HepG2 (cell line): Measurements from ENCODE around the gene HMG20B. TPM values are rescaled to one million over a fixed set of nuclear protein-coding genes. Genes with fewer than 3 reads are reported as not detected.

Experiments
- CENPX ChIP-seq: sonication (generic); formaldehyde crosslinking; IDR thresholded peaks from 2 replicates; pipeline ENCODE4 v1.9.0; 2021; ENCODE audit warnings: mild to moderate bottlenecking, missing genetic modification reagents, moderate library complexity
- EEA1 ChIP-seq: sonication (generic); formaldehyde crosslinking; IDR thresholded peaks from 2 replicates; pipeline ENCODE4 v1.5.1; 2020; ENCODE audit warnings: mild to moderate bottlenecking, missing genetic modification reagents, borderline replicate concordance
- FOSL2 ChIP-seq: sonication (generic); formaldehyde crosslinking; IDR thresholded peaks from 2 replicates; pipeline ENCODE4 v1.4.0; 2020; ENCODE audit warnings: missing genetic modification reagents
- GATA4 ChIP-seq: sonication (generic); IDR thresholded peaks from 2 replicates; pipeline ENCODE4 v1.6.1; 2016; ENCODE audit warnings: antibody characterized with exemption, low read depth, borderline replicate concordance
- MAFG ChIP-seq: sonication (generic); formaldehyde crosslinking; IDR thresholded peaks from 2 replicates; pipeline ENCODE4 v1.5.1; 2020; ENCODE audit warnings: mild to moderate bottlenecking, missing genetic modification reagents
- MTF2 ChIP-seq: sonication (generic); formaldehyde crosslinking; IDR thresholded peaks from 2 replicates; pipeline ENCODE4 v1.5.0; 2020; ENCODE audit warnings: missing genetic modification reagents, borderline replicate concordance
- MZF1 ChIP-seq: sonication (generic); formaldehyde crosslinking; IDR thresholded peaks from 2 replicates; pipeline ENCODE4 v1.8.1; 2023; ENCODE audit warnings: mild to moderate bottlenecking, missing genetic modification reagents, borderline replicate concordance
- PCBP1 ChIP-seq: fragments of 200-400 bp; formaldehyde crosslinking; IDR thresholded peaks from 2 replicates; pipeline ENCODE4 v1.6.1; 2017; ENCODE audit warnings: mild to moderate bottlenecking, low read depth, low read length, borderline replicate concordance
- SIN3A ChIP-seq: IDR thresholded peaks from 2 replicates; pipeline ENCODE4 v1.6.1; 2011; ENCODE audit warnings: low read depth, mild to moderate bottlenecking, control low read depth, low read length, borderline replicate concordance
- SP4 ChIP-seq: sonication (generic); formaldehyde crosslinking; IDR thresholded peaks from 2 replicates; pipeline ENCODE4 v1.8.1; 2023; ENCODE audit warnings: mild to moderate bottlenecking, missing genetic modification reagents
- TBX2 ChIP-seq: sonication (generic); formaldehyde crosslinking; IDR thresholded peaks from 2 replicates; pipeline ENCODE4 v1.5.0; 2020; ENCODE audit warnings: missing genetic modification reagents, mild to moderate bottlenecking, borderline replicate concordance
- ZNF274 ChIP-seq: sonication (generic); formaldehyde crosslinking; IDR thresholded peaks from 2 replicates; pipeline ENCODE4 v1.5.1; 2020; ENCODE audit warnings: mild to moderate bottlenecking, missing genetic modification reagents
- ZNF468 ChIP-seq: sonication (generic); formaldehyde crosslinking; IDR thresholded peaks from 2 replicates; pipeline ENCODE4 v1.8.0; 2022; ENCODE audit warnings: mild to moderate bottlenecking, moderate library complexity, missing genetic modification reagents
- ZNF501 ChIP-seq: sonication (generic); formaldehyde crosslinking; IDR thresholded peaks from 2 replicates; pipeline ENCODE4 v1.5.1; 2020; ENCODE audit warnings: mild to moderate bottlenecking, moderate library complexity, missing genetic modification reagents
- ZNF569 ChIP-seq: sonication (generic); formaldehyde crosslinking; IDR thresholded peaks from 2 replicates; pipeline ENCODE4 v1.5.0; 2020; ENCODE audit warnings: mild to moderate bottlenecking, missing genetic modification reagents, moderate library complexity, borderline replicate concordance
- polyA plus RNA-seq, 8 experiments: library from polyadenylated mRNA; depleted of rRNA in 3 of 8; stranded (reverse) in 7 of 8; unstranded in 1 of 8; fragments of >200 nt; fragmentation: Illumina TruSeq in 4 of 8; extraction: Trizol in 4 of 8; gene quantifications; 2 replicates each; pipeline versions ENCODE4 v1.2.1 to v1.2.3, GENCODE V29; 2011 to 2016; ENCODE audit warnings: low read depth in 4 of 8, missing spikeins in 1 of 8, mixed read lengths in 1 of 8; ENCODE audit not compliant: insufficient read depth in 1 of 8
- total RNA-seq, 5 experiments: library from RNA; depleted of rRNA; stranded (reverse); fragments of >200 nt; fragmentation: Illumina TruSeq; extraction: Trizol; gene quantifications; 2 replicates each; pipeline ENCODE4 v1.2.3, GENCODE V29; 2016; ENCODE audit warnings: low read depth in 1 of 5
- TF ChIP-seq, protein P1 (sequence below): sonication (generic); formaldehyde crosslinking; IDR thresholded peaks from 2 replicates; pipeline ENCODE4 v1.4.0; 2020; ENCODE audit warnings: missing genetic modification reagents
- TF ChIP-seq, protein P2 (sequence below): sonication (generic); formaldehyde crosslinking; IDR thresholded peaks from 2 replicates; pipeline ENCODE4 v1.5.1; 2020; ENCODE audit warnings: missing genetic modification reagents, mild to moderate bottlenecking, borderline replicate concordance
- TF ChIP-seq, protein P3 (sequence below): IDR thresholded peaks from 2 replicates; pipeline ENCODE4 v1.6.1; 2012; ENCODE audit warnings: low read length, improper control_type of control experiment
- TF ChIP-seq, protein P4 (sequence below): IDR thresholded peaks from 2 replicates; pipeline ENCODE4 v1.6.1; 2016; ENCODE audit warnings: missing compliant biosample characterization, missing genetic modification reagents, borderline replicate concordance
- TF ChIP-seq, protein P5 (sequence below): sonication (generic); IDR thresholded peaks from 2 replicates; pipeline ENCODE4 v1.6.1; 2016; ENCODE audit warnings: low read depth, borderline replicate concordance

HMG20B gene
- total and polyA plus RNA-seq, 2 of the 13 experiments (the other 11 are each of a cell fraction or from before 2014, with no cell fraction given), result 23.9 to 29.2 TPM

DNA sequence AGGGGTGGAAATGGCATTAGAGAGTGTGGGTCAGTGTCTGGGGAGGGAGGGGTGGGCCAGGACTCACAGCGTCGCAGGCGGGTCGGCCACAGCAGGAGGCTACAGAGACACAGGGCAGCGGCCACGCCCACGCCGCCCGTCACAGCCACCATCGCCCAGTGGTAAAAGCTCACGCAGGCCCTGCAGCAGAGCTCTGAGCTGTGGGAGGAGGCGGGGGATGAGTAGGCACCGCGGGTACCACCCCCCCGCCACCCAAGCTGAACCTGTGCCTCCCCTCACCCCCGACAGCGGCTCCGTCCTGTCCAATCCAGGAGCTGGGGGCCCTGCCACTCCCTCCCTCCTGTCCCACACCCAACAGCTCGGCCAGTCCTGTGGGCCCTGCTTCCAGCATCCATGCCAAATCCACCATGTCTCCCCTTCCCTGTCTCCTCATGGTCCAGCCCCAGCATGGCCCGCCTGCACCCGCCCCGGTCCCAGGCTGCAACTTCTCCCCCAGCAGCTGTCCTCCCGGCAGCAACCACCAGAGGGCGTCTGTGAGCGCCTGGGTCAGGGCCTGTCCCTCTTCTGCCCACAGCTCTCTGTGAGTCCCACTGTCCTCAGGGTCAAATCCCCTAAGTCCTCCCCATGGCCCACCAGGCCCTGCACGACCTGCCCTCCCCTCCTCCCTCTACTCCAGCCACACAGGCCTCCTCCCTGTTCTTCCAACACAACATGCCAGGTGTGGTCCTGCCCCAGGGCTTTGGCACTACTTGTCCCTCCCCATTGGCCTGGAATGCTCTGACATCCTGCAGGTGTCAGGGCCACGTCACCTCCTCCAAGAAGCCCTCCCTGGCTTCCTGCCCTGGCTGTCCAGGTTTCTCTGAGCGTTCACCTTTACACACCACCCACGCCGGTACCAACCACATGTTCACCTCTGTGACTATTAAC, 27.7 kb upstream of the HMG20B start (continued):
- TF ChIP-seq, protein P1, sequence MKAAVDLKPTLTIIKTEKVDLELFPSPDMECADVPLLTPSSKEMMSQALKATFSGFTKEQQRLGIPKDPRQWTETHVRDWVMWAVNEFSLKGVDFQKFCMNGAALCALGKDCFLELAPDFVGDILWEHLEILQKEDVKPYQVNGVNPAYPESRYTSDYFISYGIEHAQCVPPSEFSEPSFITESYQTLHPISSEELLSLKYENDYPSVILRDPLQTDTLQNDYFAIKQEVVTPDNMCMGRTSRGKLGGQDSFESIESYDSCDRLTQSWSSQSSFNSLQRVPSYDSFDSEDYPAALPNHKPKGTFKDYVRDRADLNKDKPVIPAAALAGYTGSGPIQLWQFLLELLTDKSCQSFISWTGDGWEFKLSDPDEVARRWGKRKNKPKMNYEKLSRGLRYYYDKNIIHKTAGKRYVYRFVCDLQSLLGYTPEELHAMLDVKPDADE (CRISPR knock-in tag), result no peak
- TF ChIP-seq MAFG (CRISPR knock-in tag), result no peak
- TF ChIP-seq GATA4, result no peak
- TF ChIP-seq SIN3A, result no peak
- TF ChIP-seq ZNF501 (CRISPR knock-in tag), result no peak
- TF ChIP-seq MZF1 (CRISPR knock-in tag), result no peak
- no peak for TF ChIP-seq CENPX (CRISPR knock-in tag)
- TF ChIP-seq, protein P2, sequence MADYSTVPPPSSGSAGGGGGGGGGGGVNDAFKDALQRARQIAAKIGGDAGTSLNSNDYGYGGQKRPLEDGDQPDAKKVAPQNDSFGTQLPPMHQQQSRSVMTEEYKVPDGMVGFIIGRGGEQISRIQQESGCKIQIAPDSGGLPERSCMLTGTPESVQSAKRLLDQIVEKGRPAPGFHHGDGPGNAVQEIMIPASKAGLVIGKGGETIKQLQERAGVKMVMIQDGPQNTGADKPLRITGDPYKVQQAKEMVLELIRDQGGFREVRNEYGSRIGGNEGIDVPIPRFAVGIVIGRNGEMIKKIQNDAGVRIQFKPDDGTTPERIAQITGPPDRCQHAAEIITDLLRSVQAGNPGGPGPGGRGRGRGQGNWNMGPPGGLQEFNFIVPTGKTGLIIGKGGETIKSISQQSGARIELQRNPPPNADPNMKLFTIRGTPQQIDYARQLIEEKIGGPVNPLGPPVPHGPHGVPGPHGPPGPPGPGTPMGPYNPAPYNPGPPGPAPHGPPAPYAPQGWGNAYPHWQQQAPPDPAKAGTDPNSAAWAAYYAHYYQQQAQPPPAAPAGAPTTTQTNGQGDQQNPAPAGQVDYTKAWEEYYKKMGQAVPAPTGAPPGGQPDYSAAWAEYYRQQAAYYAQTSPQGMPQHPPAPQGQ (CRISPR knock-in tag), result no peak
- no peak for TF ChIP-seq MTF2
- no peak for TF ChIP-seq ZNF569 (CRISPR knock-in tag)
- no peak for TF ChIP-seq TBX2
- TF ChIP-seq SP4 (CRISPR knock-in tag), result no peak
- no peak for TF ChIP-seq EEA1 (CRISPR knock-in tag)
- no peak for TF ChIP-seq ZNF468 (CRISPR knock-in tag)
- 0 out of 2 replicates have a peak, but pooled peaks have one; percentile 70 for TF ChIP-seq PCBP1
- TF ChIP-seq ZNF274, result no peak
- TF ChIP-seq, protein P3, sequence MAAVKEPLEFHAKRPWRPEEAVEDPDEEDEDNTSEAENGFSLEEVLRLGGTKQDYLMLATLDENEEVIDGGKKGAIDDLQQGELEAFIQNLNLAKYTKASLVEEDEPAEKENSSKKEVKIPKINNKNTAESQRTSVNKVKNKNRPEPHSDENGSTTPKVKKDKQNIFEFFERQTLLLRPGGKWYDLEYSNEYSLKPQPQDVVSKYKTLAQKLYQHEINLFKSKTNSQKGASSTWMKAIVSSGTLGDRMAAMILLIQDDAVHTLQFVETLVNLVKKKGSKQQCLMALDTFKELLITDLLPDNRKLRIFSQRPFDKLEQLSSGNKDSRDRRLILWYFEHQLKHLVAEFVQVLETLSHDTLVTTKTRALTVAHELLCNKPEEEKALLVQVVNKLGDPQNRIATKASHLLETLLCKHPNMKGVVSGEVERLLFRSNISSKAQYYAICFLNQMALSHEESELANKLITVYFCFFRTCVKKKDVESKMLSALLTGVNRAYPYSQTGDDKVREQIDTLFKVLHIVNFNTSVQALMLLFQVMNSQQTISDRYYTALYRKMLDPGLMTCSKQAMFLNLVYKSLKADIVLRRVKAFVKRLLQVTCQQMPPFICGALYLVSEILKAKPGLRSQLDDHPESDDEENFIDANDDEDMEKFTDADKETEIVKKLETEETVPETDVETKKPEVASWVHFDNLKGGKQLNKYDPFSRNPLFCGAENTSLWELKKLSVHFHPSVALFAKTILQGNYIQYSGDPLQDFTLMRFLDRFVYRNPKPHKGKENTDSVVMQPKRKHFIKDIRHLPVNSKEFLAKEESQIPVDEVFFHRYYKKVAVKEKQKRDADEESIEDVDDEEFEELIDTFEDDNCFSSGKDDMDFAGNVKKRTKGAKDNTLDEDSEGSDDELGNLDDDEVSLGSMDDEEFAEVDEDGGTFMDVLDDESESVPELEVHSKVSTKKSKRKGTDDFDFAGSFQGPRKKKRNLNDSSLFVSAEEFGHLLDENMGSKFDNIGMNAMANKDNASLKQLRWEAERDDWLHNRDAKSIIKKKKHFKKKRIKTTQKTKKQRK, result no peak
- TF ChIP-seq, protein P4, sequence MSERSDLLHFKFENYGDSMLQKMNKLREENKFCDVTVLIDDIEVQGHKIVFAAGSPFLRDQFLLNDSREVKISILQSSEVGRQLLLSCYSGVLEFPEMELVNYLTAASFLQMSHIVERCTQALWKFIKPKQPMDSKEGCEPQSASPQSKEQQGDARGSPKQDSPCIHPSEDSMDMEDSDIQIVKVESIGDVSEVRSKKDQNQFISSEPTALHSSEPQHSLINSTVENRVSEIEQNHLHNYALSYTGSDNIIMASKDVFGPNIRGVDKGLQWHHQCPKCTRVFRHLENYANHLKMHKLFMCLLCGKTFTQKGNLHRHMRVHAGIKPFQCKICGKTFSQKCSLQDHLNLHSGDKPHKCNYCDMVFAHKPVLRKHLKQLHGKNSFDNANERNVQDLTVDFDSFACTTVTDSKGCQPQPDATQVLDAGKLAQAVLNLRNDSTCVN, result no peak
- 0 out of 2 replicates have a peak, but pooled peaks have one; percentile 25 for TF ChIP-seq FOSL2 (CRISPR knock-in tag)
- TF ChIP-seq, protein P5, sequence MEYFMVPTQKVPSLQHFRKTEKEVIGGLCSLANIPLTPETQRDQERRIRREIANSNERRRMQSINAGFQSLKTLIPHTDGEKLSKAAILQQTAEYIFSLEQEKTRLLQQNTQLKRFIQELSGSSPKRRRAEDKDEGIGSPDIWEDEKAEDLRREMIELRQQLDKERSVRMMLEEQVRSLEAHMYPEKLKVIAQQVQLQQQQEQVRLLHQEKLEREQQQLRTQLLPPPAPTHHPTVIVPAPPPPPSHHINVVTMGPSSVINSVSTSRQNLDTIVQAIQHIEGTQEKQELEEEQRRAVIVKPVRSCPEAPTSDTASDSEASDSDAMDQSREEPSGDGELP, result peak; percentile 12; the same call in 1 of the 2 replicates
